Endothelial cell of umbilical vein (primary cell): ENCODE results near the gene CEP192. TPM values are rescaled to one million over a fixed set of nuclear protein-coding genes. Genes with fewer than 3 reads are reported as not detected.

Experiments
- BruUV-seq: library from RNA; stranded (reverse); fragments of 400-500 nt; replicated peaks from 2 replicates; lab custom pipeline; 2021; lab: Mats Ljungman, UMichigan
- CTCF ChIA-PET: fragments of 300-600, 350-600 bp; sonication (Branson Sonifier 250); formaldehyde crosslinking; loops from one replicate; lab custom pipeline; 2021; ENCODE audit warnings: antibody characterized with exemption, inconsistent platforms; lab: Charles Lee
- POLR2A ChIA-PET: fragments of 300-600, 350-600 bp; sonication (Branson Sonifier 250); formaldehyde crosslinking; loops from one replicate; lab custom pipeline; 2021; ENCODE audit warnings: antibody characterized with exemption, inconsistent platforms; lab: Charles Lee
- DNase-seq: peaks from one replicate; pipeline ENCODE4 v3.0.0-alpha.2; 2011; ENCODE audit warnings: low read depth, low spot score
- FAIRE-seq: peaks from 2 replicates; lab custom pipeline; 2011; peaks lifted over from hg19 to GRCh38; lab: Jason Lieb, UNC
- H2AFZ ChIP-seq: 2 replicates; pipeline ENCODE4 v1.6.0; 2012; ENCODE audit warnings: low read depth, low read length, control low read depth, inconsistent platforms
- H3K27ac ChIP-seq: 2 replicates; pipeline ENCODE4 v1.5.1; 2011; ENCODE audit warnings: low read depth, mild to moderate bottlenecking, control low read depth, low read length, moderate library complexity; ENCODE audit not compliant: insufficient read depth
- H3K27me3 ChIP-seq, 2 experiments: 2 replicates each; pipeline versions ENCODE4 v1.6.0 to v1.6.1; 2011; ENCODE audit warnings: low read length in 2 of 2, mixed read lengths in 1 of 2; ENCODE audit not compliant: control insufficient read depth in 2 of 2, insufficient read depth in 2 of 2
- H3K36me3 ChIP-seq, 2 experiments: 2 replicates in 1 of 2; 3 replicates in 1 of 2; pipeline ENCODE4 v1.5.1; 2011; ENCODE audit warnings: low read length in 2 of 2, mild to moderate bottlenecking in 1 of 2, moderate library complexity in 1 of 2; ENCODE audit not compliant: control insufficient read depth in 2 of 2, insufficient read depth in 2 of 2; ENCODE audit errors: extremely low read depth in 1 of 2
- H3K4me1 ChIP-seq: 3 replicates; pipeline ENCODE4 v1.5.1; 2011; ENCODE audit warnings: mild to moderate bottlenecking, low read length; ENCODE audit not compliant: control insufficient read depth, insufficient read depth; ENCODE audit errors: extremely low read depth
- H3K4me2 ChIP-seq: 2 replicates; pipeline ENCODE4 v1.6.1; 2011; ENCODE audit warnings: low read length, control low read depth, mixed read lengths; ENCODE audit not compliant: insufficient read depth
- H3K4me3 ChIP-seq, 3 experiments: fragments of 200-600 bp in 1 of 3; sonication (generic), shearing (Covaris generic) in 1 of 3; replicated peaks in 1 of 3; 2 replicates each; pipeline ENCODE4 v1.5.1; 2011 to 2016; ENCODE audit warnings: control low read depth in 3 of 3, low read length in 3 of 3, mild to moderate bottlenecking in 2 of 3, inconsistent platforms in 1 of 3, low read depth in 1 of 3, moderate library complexity in 1 of 3; ENCODE audit not compliant: insufficient read depth in 1 of 3
- H3K79me2 ChIP-seq: 2 replicates; pipeline ENCODE4 v1.6.0; 2012; ENCODE audit warnings: low read length, inconsistent platforms; ENCODE audit not compliant: control insufficient read depth, insufficient read depth
- H3K9ac ChIP-seq: replicated peaks from 2 replicates; pipeline ENCODE3; 2011; ENCODE audit warnings: low read length, control low read depth; ENCODE audit not compliant: insufficient read depth; ENCODE audit errors: extremely low read depth
- H3K9me1 ChIP-seq: replicated peaks from 3 replicates; pipeline ENCODE4 v1.6.0; 2011; ENCODE audit warnings: mild to moderate bottlenecking, low read length; ENCODE audit not compliant: control insufficient read depth, insufficient read depth; ENCODE audit errors: extremely low read depth
- H3K9me3 ChIP-seq: replicated peaks from 2 replicates; pipeline ENCODE4 v1.5.1; 2012; ENCODE audit warnings: low read length, inconsistent platforms; ENCODE audit not compliant: control insufficient read depth, insufficient read depth
- H4K20me1 ChIP-seq: replicated peaks from 2 replicates; pipeline ENCODE3; 2011; ENCODE audit warnings: mild to moderate bottlenecking, low read length; ENCODE audit not compliant: control insufficient read depth, insufficient read depth; ENCODE audit errors: extremely low read depth
- EZH2 ChIP-seq: IDR thresholded peaks from 2 replicates; pipeline ENCODE4 v1.6.1; 2012; ENCODE audit warnings: borderline replicate concordance, low read depth, mild to moderate bottlenecking, moderate library complexity, low read length, inconsistent platforms; ENCODE audit not compliant: severe bottlenecking
- FOS ChIP-seq: IDR thresholded peaks from 2 replicates; pipeline ENCODE4 v1.6.1; 2011; ENCODE audit warnings: mild to moderate bottlenecking, low read length, moderate library complexity, borderline replicate concordance; ENCODE audit not compliant: insufficient read depth
- GATA2 ChIP-seq: IDR thresholded peaks from 2 replicates; pipeline ENCODE4 v1.7.0; 2011; ENCODE audit warnings: low read depth, mild to moderate bottlenecking, moderate library complexity, mixed read lengths, low read length; ENCODE audit not compliant: insufficient read length, insufficient read depth
- JUN ChIP-seq: IDR thresholded peaks from 2 replicates; pipeline ENCODE4 v1.6.1; 2011; ENCODE audit warnings: borderline replicate concordance, low read depth; ENCODE audit not compliant: insufficient read length, insufficient read depth
- MYC ChIP-seq: IDR thresholded peaks from one replicate; pipeline ENCODE4 v1.6.1; 2011; ENCODE audit warnings: mild to moderate bottlenecking, low read depth, low read length
- POLR2A ChIP-seq: IDR thresholded peaks from 2 replicates; pipeline ENCODE4 v1.6.1; 2012; ENCODE audit warnings: low read depth, mild to moderate bottlenecking, control low read depth, low read length
- POLR2AphosphoS5 ChIP-seq: IDR thresholded peaks from 2 replicates; pipeline ENCODE4 v1.6.1; 2012; ENCODE audit warnings: low read depth, mild to moderate bottlenecking, control low read depth, low read length, moderate library complexity; ENCODE audit not compliant: insufficient read depth
- dilution Hi-C: fragments of 300-500 bp; cut with MboI; formaldehyde crosslinking; loops from one replicate; pipeline ENCODE4 v1.15.0; 2019; ENCODE audit warnings: low sequenced_read_pairs; ENCODE audit not compliant: extremely low pct_ligation_motif_present
- intact Hi-C: fragments of 100-400 bp; cut with micrococcal nuclease; formaldehyde crosslinking; loops from one replicate; pipeline ENCODE4 v1.10.0; 2022
- polyA plus RNA-seq, 4 experiments: library from polyadenylated mRNA; depleted of rRNA in 3 of 4; stranded (reverse) in 3 of 4; unstranded in 1 of 4; fragments of >200 nt; gene quantifications; 2 replicates each; pipeline versions ENCODE4 v1.2.1 to v1.2.3, GENCODE V29; 2011 to 2012; ENCODE audit warnings: missing spikeins in 1 of 4
- total RNA-seq: library from RNA; stranded (reverse); gene quantifications from 2 replicates; pipeline ENCODE4 v1.2.3, GENCODE V29; 2021
- TF ChIP-seq, protein P1 (sequence below), 2 donors: IDR thresholded peaks; 1 replicate in 1 of 2; 2 replicates in 1 of 2; pipeline ENCODE4 v1.5.1; 2011; ENCODE audit warnings: low read length in 2 of 2, mild to moderate bottlenecking in 2 of 2, moderate library complexity in 2 of 2, control low read depth in 1 of 2, inconsistent platforms in 1 of 2, low read depth in 1 of 2; ENCODE audit not compliant: insufficient read depth in 1 of 2; ENCODE audit errors: extremely low read depth in 1 of 2
- TF ChIP-seq, protein P2 (sequence below): IDR thresholded peaks from 2 replicates; pipeline ENCODE4 v1.6.1; 2011; ENCODE audit not compliant: insufficient read depth, insufficient read length

Gene CEP192
- total and polyA plus RNA-seq, 2 donors (not counting 3 experiments of a cell fraction or from before 2014, with no cell fraction given) = 14.5 to 22.9 TPM

- Histone ChIP-seq H3K36me3 (no peaks in the 10 kb centered on the region), H3K9ac (no peak overlapping the region), H3K27me3 (no peaks in the 10 kb centered on the region), H3K79me2 (peaks cover 32% of the 10 kb centered on the region), H3K4me2 (no peak overlapping the region), H2AFZ (no peak overlapping the region), H3K9me1 (no peaks in the 10 kb centered on the region), H3K4me3 (no peak overlapping the region), H3K4me1 (peaks cover 20% of the 10 kb centered on the region), H3K27ac (no peak overlapping the region), H4K20me1 (no peaks in the 10 kb centered on the region), H3K9me3 (no peaks in the 10 kb centered on the region)
- no peak for DNase-seq
- BruUV-seq = no TSS peak
- no peak for TF ChIP-seq EZH2
- no peak for TF ChIP-seq POLR2AphosphoS5
- TF ChIP-seq POLR2A = no peak
- no peak for TF ChIP-seq GATA2
- TF ChIP-seq, protein P1, sequence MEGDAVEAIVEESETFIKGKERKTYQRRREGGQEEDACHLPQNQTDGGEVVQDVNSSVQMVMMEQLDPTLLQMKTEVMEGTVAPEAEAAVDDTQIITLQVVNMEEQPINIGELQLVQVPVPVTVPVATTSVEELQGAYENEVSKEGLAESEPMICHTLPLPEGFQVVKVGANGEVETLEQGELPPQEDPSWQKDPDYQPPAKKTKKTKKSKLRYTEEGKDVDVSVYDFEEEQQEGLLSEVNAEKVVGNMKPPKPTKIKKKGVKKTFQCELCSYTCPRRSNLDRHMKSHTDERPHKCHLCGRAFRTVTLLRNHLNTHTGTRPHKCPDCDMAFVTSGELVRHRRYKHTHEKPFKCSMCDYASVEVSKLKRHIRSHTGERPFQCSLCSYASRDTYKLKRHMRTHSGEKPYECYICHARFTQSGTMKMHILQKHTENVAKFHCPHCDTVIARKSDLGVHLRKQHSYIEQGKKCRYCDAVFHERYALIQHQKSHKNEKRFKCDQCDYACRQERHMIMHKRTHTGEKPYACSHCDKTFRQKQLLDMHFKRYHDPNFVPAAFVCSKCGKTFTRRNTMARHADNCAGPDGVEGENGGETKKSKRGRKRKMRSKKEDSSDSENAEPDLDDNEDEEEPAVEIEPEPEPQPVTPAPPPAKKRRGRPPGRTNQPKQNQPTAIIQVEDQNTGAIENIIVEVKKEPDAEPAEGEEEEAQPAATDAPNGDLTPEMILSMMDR (IDR thresholded peaks at IDR 0.05; ENCODE audit: extremely low read depth in 1 of 2, insufficient read depth in 1 of 2, low read depth in 1 of 2, low read length in 2 of 2) = no peak
- TF ChIP-seq FOS = no peak
- no peak for TF ChIP-seq MYC
- TF ChIP-seq, protein P2, sequence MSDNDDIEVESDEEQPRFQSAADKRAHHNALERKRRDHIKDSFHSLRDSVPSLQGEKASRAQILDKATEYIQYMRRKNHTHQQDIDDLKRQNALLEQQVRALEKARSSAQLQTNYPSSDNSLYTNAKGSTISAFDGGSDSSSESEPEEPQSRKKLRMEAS = no peak
- TF ChIP-seq JUN = no peak
- FAIRE-seq = no peak
- POLR2A ChIA-PET = no interaction called here
- dilution Hi-C loops = no loop called here
- CTCF ChIA-PET = interaction anchor here (3.1 kb wide), 1 partner anchor 15 kb away, joined by 12 read pairs; no protein-coding TSS in a partner anchor
- intact Hi-C loops = no loop called here
Observed at GRCh38 chr18:12989397-12990122, 1.6 kb upstream of the CEP192 start.
